ENCODE results near the gene TSC22D1. TPM values are rescaled to one million over a fixed set of nuclear protein-coding genes. Genes with fewer than 3 reads are reported as not detected.

The TSC22D1 gene
- polyA plus RNA-seq, 1 donor from 2014 or later, result 355 TPM

DNA sequence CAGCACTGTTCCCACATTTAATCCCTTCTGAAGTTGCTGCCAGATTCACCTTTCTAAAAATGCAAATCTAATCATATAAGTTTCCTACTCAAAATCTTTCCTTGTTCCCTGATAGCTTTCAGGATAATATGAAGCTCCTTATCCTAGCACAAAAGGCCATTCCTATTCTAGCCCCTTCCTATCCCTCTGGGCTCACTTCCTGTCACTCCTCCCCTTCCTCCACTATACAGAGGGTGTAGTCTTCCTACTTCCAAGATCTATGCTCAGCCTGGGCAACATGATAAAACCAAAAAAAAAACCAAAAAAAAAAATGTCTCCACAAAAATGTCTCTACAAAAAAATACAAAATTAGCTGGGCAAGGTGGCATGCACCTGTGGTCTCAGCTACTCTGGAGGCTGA lies 78.3 kb downstream of the TSC22D1 start:
- H3K36me3 ChIP-seq (ENCODE audit: insufficient read depth, low read length), result no peaks in the 10 kb centered on the region
- H4K20me1 ChIP-seq (ENCODE audit: insufficient read depth), result no peaks in the 10 kb centered on the region
- no peak overlapping the region for H3K4me2 ChIP-seq (ENCODE audit: low read length)
- no peaks in the 10 kb centered on the region for H3K9me2 ChIP-seq (ENCODE audit: insufficient read depth, low read length)
- TF ChIP-seq, protein P1, sequence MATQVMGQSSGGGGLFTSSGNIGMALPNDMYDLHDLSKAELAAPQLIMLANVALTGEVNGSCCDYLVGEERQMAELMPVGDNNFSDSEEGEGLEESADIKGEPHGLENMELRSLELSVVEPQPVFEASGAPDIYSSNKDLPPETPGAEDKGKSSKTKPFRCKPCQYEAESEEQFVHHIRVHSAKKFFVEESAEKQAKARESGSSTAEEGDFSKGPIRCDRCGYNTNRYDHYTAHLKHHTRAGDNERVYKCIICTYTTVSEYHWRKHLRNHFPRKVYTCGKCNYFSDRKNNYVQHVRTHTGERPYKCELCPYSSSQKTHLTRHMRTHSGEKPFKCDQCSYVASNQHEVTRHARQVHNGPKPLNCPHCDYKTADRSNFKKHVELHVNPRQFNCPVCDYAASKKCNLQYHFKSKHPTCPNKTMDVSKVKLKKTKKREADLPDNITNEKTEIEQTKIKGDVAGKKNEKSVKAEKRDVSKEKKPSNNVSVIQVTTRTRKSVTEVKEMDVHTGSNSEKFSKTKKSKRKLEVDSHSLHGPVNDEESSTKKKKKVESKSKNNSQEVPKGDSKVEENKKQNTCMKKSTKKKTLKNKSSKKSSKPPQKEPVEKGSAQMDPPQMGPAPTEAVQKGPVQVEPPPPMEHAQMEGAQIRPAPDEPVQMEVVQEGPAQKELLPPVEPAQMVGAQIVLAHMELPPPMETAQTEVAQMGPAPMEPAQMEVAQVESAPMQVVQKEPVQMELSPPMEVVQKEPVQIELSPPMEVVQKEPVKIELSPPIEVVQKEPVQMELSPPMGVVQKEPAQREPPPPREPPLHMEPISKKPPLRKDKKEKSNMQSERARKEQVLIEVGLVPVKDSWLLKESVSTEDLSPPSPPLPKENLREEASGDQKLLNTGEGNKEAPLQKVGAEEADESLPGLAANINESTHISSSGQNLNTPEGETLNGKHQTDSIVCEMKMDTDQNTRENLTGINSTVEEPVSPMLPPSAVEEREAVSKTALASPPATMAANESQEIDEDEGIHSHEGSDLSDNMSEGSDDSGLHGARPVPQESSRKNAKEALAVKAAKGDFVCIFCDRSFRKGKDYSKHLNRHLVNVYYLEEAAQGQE (IDR thresholded peaks at IDR 0.05; ENCODE audit: borderline replicate concordance), result no peak
- no peak for TF ChIP-seq RAD21 (conservative IDR thresholded peaks at IDR 0.05)
- TF ChIP-seq, protein P2, sequence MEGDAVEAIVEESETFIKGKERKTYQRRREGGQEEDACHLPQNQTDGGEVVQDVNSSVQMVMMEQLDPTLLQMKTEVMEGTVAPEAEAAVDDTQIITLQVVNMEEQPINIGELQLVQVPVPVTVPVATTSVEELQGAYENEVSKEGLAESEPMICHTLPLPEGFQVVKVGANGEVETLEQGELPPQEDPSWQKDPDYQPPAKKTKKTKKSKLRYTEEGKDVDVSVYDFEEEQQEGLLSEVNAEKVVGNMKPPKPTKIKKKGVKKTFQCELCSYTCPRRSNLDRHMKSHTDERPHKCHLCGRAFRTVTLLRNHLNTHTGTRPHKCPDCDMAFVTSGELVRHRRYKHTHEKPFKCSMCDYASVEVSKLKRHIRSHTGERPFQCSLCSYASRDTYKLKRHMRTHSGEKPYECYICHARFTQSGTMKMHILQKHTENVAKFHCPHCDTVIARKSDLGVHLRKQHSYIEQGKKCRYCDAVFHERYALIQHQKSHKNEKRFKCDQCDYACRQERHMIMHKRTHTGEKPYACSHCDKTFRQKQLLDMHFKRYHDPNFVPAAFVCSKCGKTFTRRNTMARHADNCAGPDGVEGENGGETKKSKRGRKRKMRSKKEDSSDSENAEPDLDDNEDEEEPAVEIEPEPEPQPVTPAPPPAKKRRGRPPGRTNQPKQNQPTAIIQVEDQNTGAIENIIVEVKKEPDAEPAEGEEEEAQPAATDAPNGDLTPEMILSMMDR (IDR thresholded peaks at IDR 0.05; ENCODE audit: poor library complexity, severe bottlenecking), result no peak
- TF ChIP-seq POLR2AphosphoS5 (IDR thresholded peaks at IDR 0.05), result no peak
- TF ChIP-seq EP300 (conservative IDR thresholded peaks at IDR 0.05; ENCODE audit: poor library complexity, severe bottlenecking), result no peak
- H3K27ac ChIP-seq (ENCODE audit: low read length), result no peak overlapping the region
- no peak overlapping the region for H3K4me3 ChIP-seq (ENCODE audit: low read length)
- peaks cover 4% of the 10 kb centered on the region for H3K79me2 ChIP-seq (replicated peaks; ENCODE audit: insufficient read depth, low read length)
- no peaks in the 10 kb centered on the region for H3K27me3 ChIP-seq (ENCODE audit: insufficient read depth, low read depth, low read length)
- H3F3A ChIP-seq (ENCODE audit: insufficient read depth, low read length, poor library complexity, severe bottlenecking), result no peaks in the 10 kb centered on the region
- no peak overlapping the region for H3K9ac ChIP-seq (ENCODE audit: low read length)
- no peaks in the 10 kb centered on the region for H3K9me3 ChIP-seq (ENCODE audit: low read length)
- no peak overlapping the region for H2AFZ ChIP-seq (ENCODE audit: low read depth, low read length)

DNA sequence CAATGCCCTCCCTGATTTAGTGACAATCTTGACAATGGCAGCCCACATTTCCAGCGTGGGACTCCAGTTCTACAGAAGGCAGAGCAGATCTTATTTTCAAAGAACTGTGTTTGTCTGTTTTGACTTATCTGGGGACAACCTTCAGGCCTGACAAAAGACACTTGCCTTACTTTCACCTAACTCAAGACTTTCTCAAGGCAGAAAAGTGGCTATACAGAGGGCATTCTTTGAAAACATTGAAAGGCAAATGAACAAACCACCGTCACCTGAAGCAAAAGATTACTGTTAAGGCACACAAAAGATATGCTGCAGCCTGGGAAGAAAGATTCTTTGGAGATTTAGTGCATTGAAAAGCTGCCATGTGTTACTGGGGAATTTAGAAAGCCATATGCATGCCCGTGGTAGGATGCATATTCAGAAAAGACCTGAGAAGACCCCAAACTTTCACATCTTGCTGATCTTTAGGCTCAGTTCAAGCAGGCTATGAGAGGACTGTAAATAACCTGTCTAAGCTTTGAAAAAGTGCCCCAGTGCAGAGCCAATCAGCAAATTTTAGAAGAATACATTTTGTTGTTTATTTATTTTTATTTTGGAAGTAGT lies 82.8 kb downstream of the TSC22D1 start:
- Histone ChIP-seq H3K79me2 (replicated peaks; ENCODE audit: insufficient read depth, low read length) (peaks cover 7% of the 10 kb centered on the region), H3K9me3 (ENCODE audit: low read length) (no peaks in the 10 kb centered on the region), H3K4me2 (ENCODE audit: low read length) (no peak overlapping the region), H3K9ac (ENCODE audit: low read length) (no peak overlapping the region), H3K4me3 (ENCODE audit: low read length) (no peak overlapping the region), H3K36me3 (ENCODE audit: insufficient read depth, low read length) (no peaks in the 10 kb centered on the region), H4K20me1 (ENCODE audit: insufficient read depth) (no peaks in the 10 kb centered on the region), H3K27ac (ENCODE audit: low read length) (no peak overlapping the region), H3K9me2 (ENCODE audit: insufficient read depth, low read length) (no peaks in the 10 kb centered on the region), H3K27me3 (ENCODE audit: insufficient read depth, low read depth, low read length) (no peaks in the 10 kb centered on the region), H3F3A (ENCODE audit: insufficient read depth, low read length, poor library complexity, severe bottlenecking) (no peaks in the 10 kb centered on the region), H2AFZ (ENCODE audit: low read depth, low read length) (no peak overlapping the region)
- TF ChIP-seq SMC3 (conservative IDR thresholded peaks at IDR 0.05; ENCODE audit: poor library complexity), result no peak

DNA sequence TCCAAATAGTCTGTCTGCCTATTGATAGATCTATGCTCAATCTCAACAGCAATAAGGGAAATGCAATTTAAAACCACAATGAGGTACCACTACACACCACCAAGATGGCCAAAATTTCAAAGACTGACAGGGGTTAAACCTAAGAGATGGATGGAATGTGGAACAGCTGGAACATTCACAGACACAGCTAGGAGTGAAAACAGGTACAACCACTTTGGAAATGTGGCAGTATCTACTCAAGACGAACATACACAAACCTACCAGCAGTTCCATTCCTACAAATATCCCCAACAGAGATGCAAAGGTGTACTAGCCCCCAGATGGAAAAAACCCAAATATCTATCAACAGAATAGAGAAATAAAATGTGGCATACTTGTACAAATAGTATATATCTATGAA lies 86.4 kb downstream of the TSC22D1 start:
- TF ChIP-seq SMC3 (conservative IDR thresholded peaks at IDR 0.05; ENCODE audit: poor library complexity) (no peak), RAD21 (conservative IDR thresholded peaks at IDR 0.05) (no peak), POLR2AphosphoS5 (IDR thresholded peaks at IDR 0.05) (no peak), MXI1 (conservative IDR thresholded peaks at IDR 0.05; ENCODE audit: poor library complexity, severe bottlenecking) (no peak), EP300 (conservative IDR thresholded peaks at IDR 0.05; ENCODE audit: poor library complexity, severe bottlenecking) (no peak), TAF1 (IDR thresholded peaks at IDR 0.05; ENCODE audit: low read depth) (no peak), EZH2 (IDR thresholded peaks at IDR 0.05; ENCODE audit: borderline replicate concordance, insufficient read depth, low read length, poor library complexity, severe bottlenecking) (no peak)
- TF ChIP-seq, protein P1 (IDR thresholded peaks at IDR 0.05; ENCODE audit: borderline replicate concordance), result no peak
- TF ChIP-seq, protein P2 (IDR thresholded peaks at IDR 0.05; ENCODE audit: poor library complexity, severe bottlenecking), result no peak
- no peak overlapping the region for H3K9ac ChIP-seq (ENCODE audit: low read length)
- H2AFZ ChIP-seq (ENCODE audit: low read depth, low read length), result no peak overlapping the region
- no peaks in the 10 kb centered on the region for H3K36me3 ChIP-seq (ENCODE audit: insufficient read depth, low read length)
- no peaks in the 10 kb centered on the region for H3K9me2 ChIP-seq (ENCODE audit: insufficient read depth, low read length)
- no peak overlapping the region for H3K4me2 ChIP-seq (ENCODE audit: low read length)
- H3K79me2 ChIP-seq (replicated peaks; ENCODE audit: insufficient read depth, low read length), result peaks cover 7% of the 10 kb centered on the region
- no peak overlapping the region for H3K4me3 ChIP-seq (ENCODE audit: low read length)
- no peaks in the 10 kb centered on the region for H3K27me3 ChIP-seq (ENCODE audit: insufficient read depth, low read depth, low read length)
- H3K27ac ChIP-seq (ENCODE audit: low read length), result no peak overlapping the region
- H4K20me1 ChIP-seq (ENCODE audit: insufficient read depth), result no peaks in the 10 kb centered on the region
- no peaks in the 10 kb centered on the region for H3F3A ChIP-seq (ENCODE audit: insufficient read depth, low read length, poor library complexity, severe bottlenecking)
- H3K9me3 ChIP-seq (ENCODE audit: low read length), result no peaks in the 10 kb centered on the region

Data from neural cell (in vitro differentiated cells).